GM21423 (cell line): Measurements from ENCODE around the gene SMARCB1.

Source experiments
- ATAC-seq: cut with Tn5 transposase; IDR thresholded peaks from one replicate; pipeline ENCODE4 v1.9.1; 2021; ENCODE audit warnings: mild to moderate bottlenecking, moderate library complexity; ENCODE audit not compliant: unreplicated experiment

SMARCB1 gene

DNA sequence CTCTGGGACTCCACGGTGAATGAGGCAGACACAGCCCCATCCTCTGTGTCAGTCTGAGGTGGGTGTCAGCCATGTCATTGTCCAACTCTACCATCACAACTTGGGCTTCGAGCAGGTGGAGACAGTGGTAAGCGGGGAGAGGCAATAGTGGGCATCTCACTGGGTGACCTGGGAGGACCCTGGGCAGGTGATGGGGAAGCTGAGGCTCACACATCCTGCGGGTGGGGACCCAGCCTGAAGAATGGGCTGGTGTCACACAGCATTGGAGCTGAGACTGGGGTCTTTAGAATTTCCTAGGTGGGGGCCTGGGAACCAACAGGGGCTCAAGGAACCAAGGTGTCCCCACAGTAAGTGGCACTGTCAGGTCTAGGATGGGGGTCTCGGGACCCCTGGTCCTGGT lies 7.0 kb upstream of the SMARCB1 start:
- no peak for ATAC-seq

DNA sequence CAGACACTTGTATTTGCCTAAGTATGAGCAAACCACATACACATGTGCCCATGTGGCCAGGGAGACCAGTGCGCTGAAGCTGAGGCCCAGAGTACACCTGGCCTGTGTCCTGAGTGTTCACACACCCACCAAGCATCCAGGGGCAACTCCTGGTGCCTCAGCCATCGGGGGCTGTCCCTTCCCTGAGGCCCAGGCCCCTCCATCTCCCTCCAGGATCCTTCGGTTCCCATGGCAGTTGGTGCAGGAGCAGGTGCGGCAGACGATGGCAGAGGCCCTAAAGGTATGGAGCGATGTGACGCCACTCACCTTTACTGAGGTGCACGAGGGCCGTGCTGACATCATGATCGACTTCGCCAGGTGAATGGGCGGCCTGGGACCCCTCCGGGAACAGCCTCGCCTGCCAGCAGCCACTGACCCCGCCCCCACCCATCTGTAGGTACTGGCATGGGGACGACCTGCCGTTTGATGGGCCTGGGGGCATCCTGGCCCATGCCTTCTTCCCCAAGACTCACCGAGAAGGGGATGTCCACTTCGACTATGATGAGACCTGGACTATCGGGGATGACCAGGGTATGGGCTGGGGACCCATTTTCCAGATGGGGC lies 6.5 kb upstream of the SMARCB1 start:
- ATAC-seq, result no peak

DNA sequence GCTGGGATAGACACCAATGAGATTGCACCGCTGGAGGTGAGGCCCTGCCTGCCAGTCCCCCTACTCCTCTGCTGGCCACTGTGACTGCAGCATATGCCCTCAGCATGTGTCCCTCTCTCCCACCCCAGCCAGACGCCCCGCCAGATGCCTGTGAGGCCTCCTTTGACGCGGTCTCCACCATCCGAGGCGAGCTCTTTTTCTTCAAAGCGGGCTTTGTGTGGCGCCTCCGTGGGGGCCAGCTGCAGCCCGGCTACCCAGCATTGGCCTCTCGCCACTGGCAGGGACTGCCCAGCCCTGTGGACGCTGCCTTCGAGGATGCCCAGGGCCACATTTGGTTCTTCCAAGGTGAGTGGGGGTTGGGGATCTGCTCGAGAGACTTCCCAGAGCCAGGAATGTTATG lies 5.7 kb upstream of the SMARCB1 start:
- ATAC-seq, result no peak

DNA sequence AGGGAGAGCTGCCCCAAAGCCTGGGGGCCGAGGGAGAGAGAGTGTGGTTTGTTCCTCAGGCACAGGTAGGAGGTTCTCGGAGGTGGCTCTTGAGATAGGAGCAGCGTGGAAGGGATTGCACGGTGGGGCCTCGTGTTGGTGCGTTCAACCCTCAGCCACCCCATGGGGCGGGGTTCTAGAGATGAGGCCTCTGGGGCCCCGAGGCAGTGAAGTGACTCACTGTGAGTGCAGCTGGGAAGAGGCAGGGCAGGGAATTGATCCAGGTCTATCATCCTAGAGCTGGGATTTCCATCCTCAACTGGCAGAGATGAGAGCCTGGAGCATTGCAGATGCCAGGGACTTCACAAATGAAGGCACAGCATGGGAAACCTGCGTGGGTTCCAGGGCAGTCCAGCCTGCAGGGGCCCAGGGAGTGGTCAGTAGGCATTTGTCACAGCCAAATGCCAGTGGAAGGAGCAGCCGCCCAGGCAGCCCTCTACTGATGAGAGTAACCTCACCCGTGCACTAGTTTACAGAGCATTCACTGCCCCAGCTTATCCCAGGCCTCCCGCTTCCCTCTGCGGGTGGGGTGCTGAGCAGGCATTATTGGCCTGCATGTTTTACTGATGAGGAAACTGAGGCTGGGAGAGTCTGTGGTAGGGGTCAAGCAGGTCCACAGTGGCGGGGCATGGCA lies 5.1 kb upstream of the SMARCB1 start:
- no peak for ATAC-seq

DNA sequence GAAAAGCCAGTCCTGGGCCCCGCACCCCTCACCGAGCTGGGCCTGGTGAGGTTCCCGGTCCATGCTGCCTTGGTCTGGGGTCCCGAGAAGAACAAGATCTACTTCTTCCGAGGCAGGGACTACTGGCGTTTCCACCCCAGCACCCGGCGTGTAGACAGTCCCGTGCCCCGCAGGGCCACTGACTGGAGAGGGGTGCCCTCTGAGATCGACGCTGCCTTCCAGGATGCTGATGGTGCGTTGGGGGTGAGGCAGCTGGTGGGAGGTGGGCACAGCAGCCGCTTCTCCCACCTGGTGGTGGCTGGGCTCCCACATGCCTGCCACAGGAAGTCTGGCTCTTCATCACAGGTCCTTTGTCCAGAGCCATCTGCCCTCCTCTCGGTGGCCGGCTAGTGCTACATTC lies 4.5 kb upstream of the SMARCB1 start:
- ATAC-seq, result no peak

DNA sequence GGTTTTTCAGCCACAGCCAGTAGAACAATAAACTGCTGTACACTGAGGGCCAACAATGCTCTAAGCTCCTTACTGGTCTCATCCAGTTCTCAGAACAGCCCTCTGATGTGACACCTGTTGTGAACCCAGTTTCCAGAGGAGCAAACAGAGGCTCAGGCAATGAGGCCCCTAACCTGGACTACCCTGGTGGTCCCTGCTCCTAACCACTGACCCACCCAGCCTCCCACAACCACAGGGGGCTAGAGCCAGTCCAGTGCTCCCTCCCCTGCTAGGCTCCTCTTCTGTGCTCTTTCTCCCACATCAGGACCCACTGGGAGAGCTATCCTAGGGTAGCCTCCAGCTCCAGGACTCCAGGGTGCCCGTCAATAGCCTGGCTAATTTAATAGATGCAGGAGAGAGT lies 4.1 kb upstream of the SMARCB1 start:
- no peak for ATAC-seq

DNA sequence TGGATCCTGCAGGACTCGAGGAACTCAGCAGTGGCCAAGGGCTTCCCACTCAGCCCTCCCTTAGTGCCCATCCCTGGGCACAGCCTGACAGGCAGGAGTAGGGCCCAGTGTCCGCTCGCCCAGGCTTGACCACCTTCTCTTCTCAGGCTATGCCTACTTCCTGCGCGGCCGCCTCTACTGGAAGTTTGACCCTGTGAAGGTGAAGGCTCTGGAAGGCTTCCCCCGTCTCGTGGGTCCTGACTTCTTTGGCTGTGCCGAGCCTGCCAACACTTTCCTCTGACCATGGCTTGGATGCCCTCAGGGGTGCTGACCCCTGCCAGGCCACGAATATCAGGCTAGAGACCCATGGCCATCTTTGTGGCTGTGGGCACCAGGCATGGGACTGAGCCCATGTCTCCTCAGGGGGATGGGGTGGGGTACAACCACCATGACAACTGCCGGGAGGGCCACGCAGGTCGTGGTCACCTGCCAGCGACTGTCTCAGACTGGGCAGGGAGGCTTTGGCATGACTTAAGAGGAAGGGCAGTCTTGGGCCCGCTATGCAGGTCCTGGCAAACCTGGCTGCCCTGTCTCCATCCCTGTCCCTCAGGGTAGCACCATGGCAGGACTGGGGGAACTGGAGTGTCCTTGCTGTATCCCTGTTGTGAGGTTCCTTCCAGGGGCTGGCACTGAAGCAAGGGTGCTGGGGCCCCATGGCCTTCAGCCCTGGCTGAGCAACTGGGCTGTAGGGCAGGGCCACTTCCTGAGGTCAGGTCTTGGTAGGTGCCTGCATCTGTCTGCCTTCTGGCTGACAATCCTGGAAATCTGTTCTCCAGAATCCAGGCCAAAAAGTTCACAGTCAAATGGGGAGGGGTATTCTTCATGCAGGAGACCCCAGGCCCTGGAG lies 3.3 kb upstream of the SMARCB1 start:
- no peak for ATAC-seq

DNA sequence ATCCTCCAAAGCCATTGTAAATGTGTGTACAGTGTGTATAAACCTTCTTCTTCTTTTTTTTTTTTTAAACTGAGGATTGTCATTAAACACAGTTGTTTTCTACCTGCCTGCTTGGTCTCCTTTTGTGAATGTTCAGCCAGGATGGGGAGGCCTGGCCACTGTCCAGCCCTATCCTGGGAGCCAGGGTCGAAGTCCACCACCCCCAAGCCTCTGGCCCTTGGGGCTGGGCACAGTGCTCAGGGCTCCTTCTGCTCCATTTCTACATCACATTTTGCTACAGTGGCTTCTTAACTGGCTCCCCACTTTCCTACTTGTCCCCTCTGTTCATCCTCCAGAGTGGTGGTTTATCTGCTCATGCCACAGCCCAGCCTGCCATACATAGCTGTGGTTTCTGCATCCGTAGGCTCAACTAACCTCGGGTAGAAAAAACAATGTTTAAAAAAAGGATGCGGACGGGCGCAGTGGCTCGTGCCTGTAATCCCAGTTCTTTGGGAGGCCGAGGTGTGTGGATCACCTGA lies 2.5 kb upstream of the SMARCB1 start:
- no peak for ATAC-seq

DNA sequence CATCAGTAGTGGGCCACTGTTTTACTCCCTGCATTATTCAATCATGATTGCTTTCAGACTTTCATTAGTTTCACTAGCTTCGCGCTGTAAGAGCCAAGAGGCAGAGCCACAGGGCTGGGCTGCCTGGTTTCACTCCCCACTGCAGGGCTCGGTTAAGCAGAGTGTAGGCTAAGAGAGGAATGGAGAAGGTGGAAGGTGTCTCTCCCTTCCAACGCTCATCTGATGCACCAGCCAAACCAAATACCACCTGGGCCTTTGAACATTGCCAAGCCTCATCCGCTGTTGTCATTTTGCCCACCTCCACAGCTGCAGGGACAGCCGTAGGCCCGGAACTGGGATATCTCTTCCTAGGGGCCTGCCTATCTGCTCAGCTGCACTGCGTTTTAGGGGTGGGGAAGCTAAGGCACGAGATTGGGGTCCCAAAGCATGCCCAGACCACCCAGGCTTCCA lies 480 bp upstream of the SMARCB1 start:
- ATAC-seq, result no peak

DNA sequence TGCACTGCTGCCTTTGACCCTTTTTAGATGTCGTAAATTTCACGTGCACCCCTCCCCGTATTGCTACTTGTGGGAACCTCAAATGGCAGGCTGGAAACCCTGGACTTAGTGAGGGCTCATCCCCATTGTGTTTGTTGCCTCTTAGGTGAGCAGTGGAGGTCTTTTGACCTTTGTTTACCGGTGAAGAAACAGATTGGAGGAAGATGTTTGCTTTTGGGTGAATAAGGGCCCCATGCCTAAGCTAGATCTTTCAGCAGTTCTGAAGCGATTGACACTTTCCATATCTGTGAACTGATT lies 782 bp downstream of the SMARCB1 start:
- peak; percentile 20 for ATAC-seq

DNA sequence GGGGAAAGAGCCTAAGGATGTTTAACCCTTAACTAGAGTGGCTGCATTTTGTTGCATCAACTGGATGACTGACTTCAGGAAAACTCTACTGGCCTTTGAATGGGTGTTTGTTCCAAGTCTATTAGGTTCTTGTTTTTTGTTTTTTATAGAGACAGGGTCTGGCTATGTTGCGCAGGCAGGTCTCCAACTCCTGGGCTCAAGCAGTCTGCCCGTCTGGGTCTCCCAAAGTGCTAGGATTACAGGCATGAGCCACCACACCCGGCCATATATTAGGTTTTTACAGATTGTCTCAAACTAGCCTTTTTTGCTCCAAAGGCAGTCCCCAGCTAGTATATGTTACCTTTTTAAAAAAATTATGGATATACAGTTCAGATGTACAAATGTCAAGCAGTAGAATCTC lies 1.1 kb downstream of the SMARCB1 start:
- no peak for ATAC-seq

DNA sequence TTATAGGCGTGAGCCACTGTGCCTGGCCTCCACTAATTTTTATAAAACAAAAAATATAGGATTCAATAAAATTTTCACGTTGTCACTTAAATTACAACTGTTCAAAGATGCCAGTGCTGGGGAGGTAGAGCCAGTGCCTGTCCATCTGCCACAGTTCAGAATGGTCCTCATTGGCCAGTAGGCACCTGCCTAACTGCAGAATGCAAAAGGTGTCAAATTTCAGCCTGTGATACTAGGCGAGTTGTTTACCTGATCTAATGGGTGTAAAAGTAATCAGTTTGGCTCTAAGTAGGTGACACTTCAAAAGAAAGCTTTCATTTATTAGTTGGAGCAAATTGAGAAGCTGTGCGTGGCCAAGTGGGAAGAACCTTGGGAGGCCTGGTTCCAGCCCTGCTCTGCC lies 2.4 kb downstream of the SMARCB1 start:
- ATAC-seq, result no peak

DNA sequence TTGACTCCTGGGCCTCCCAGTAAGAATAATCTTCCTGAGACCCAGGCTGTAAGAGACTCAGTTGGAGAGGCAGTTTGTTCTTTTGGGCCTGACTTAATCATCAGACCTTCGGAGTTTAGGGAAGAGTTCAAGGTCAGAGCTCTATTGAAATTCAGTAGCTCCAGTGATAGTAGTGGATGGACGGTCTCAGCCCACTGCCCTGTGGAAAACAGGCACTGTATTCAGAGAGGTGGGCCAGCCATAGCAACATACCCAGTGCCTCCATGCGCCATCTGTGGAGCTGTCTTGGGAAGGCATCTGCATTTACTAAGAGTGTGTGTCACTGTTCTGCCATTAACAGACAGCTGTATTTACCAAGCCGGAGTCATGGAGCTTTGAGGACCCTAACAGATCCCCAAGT lies 2.9 kb downstream of the SMARCB1 start:
- ATAC-seq, result no peak

DNA sequence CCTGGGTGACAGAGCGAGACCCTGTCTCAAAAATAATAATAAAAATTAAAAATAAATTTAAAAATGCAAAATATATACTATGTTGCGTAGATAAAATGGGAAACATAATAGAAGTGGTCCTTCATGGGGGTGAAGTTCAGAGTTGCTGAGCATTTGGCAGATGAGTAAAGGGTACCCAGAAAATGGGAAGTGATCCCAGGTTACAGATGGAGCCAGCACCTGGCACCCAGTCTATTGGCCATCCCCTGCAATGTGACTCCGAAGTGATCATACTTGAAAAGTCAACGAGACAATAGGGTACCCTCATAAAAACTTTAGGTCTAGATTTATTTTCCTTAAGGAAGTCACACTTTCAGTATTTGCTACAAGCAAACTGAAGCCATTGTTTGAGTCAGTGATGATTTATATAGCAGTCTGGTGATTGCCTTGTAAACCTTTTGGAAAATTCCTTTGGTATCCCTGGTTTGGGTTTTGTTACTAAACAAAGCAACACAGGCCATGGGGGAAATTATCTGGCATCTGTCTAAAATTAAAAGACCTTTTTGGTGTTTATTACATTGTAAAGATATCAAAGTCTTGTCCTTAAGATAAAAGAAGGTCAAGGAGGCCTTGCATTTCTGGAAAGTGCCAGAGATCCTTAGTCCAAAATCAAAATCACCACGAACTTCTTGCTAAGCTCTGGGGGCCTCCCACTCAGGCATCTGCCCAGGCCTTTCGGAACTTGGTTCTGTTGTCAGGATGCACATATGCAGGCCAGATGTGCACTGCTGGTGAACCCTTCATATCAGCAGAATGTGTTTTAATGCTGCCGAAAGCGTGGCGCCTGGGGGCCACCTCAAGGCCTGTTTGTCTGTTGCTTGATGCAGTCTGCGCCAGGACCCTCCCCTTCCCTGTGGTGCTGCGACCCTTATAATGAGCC lies 4.3 kb downstream of the SMARCB1 start:
- ATAC-seq, result no peak

DNA sequence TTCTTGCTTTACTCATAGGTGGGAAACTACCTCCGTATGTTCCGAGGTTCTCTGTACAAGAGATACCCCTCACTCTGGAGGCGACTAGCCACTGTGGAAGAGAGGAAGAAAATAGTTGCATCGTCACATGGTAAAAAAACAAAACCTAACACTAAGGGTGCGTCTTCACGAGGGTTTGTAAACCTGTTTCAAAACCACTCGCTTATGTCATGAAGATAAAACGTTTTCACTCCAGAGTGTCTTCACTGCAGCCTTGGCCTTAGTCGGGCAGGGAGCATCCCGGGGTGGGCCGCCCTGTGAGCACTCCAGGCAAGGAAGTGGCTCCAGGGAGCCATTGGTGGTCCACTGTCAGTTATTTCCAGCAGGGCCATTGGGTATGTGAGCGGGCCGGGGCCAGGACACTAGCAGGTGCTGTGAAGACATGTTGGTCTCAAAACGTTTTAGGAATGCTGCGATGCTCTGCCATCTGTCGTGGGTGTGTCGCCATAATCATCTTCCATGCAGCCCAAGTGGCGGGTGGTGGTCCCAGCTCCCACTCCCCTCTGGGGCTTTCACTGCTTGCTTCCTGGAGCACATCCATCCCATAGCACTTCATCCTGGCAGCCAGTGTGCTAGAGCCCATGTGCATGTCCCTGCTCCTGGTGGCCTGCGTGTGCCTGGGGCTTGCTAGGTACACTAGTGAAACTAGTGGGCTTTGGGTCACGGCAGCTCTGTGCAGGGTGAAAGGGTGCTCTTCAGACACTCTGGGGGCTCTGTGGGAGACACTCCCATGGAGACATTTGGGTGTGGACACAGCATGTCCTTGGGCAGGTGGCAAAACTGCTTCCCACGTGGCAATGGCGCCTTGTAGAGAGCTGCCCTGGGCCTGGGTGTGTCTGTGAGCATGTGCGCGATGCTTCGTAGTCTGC lies 5.2 kb downstream of the SMARCB1 start:
- ATAC-seq, result no peak

DNA sequence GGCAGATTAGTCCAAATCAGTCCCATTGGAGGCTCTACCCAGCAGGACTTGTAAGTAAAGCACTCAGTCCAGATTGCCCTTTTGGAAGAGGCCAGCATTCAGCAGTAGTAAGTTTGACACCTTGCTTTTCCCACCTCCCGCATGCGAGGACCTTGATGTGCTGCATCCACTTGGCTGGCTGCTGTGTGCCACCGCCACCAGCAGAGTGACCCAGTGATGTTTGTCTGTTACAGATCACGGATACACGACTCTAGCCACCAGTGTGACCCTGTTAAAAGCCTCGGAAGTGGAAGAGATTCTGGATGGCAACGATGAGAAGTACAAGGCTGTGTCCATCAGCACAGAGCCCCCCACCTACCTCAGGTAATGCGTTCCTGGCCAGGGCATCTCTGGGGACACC lies 6.6 kb downstream of the SMARCB1 start:
- ATAC-seq, result no peak

DNA sequence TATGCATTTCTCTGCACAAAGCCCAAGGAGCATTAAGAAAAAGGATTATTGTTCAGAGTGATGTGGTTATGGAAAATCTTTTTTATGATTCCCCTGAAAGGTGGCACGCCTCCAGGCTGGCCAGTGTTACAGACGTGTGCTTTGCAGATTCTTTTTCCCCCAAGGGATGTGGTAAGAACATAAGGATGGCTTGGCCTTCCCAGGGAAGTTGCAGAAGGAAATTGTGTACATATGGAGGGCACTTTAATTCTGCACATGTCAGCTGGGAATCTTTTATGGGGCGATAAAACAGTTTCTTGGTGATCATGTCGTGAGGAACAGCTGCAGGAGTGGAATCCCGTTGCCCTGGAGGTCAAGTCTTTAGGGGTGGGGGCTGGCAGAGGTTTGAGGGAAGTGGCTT lies 9.7 kb downstream of the SMARCB1 start:
- ATAC-seq, result no peak

DNA sequence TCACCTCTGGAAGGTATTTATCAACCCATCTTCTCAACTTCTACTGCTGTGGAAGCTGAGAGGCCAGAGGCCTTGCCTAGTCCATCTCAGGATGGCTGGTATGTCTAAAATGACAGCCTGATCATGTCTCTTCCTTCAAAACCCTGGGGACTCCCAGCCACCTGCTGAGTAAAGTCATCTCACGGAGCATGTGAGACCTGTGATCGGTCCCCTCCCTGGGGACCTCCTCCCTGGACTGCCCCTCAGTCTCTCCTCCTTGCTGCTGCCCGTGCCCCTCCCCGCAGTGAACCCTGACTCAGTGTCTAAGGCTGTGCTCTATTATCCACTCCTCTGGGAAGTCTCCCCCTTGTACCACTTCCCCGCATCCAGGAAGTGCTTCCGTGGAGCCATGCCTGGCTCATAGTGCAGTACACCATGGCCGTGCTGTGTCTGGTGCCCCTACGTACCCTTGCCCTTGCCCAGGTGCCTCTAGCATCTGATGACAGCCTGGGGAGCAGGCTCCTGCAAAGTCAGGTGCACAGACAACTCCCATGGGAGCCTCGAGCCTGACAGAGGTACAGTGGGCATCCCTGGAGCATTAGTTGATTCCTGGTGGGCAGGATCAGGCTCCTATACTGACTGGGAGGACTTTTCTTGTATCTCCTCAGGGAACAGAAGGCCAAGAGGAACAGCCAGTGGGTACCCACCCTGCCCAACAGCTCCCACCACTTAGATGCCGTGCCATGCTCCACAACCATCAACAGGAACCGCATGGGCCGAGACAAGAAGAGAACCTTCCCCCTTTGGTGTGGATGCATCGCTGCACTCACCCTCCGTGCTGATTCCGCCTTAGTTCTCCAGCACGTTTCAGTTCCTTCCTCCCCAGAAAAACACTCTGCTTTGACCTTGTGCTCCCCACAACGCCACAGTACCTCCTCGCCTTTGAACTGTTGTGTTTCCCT lies 13.8 kb downstream of the SMARCB1 start:
- peak; percentile 64 for ATAC-seq
